Fibroblast of the aortic adventitia (primary cell): ENCODE measurements around the gene NOC3L. TPM values are rescaled to one million over a fixed set of nuclear protein-coding genes. Genes with fewer than 3 reads are reported as not detected.

Experiments used
- DNase-seq: peaks from one replicate; pipeline ENCODE4 v3.0.0-alpha.2; 2010; ENCODE audit warnings: low read depth
- H3K4me3 ChIP-seq: 2 replicates; pipeline ENCODE4 v1.5.1; 2011; ENCODE audit warnings: low read depth, mild to moderate bottlenecking, control low read depth, low read length, moderate library complexity
- total RNA-seq: library from RNA; depleted of rRNA; stranded (reverse); fragments of >200 nt; gene quantifications from 2 replicates; pipeline ENCODE4 v1.2.3, GENCODE V29; 2012; ENCODE audit warnings: low replicate concordance
- TF ChIP-seq, protein P1 (sequence below): IDR thresholded peaks from 2 replicates; pipeline ENCODE4 v1.5.1; 2011; ENCODE audit warnings: mild to moderate bottlenecking, low read length, control low read depth, inconsistent platforms; ENCODE audit not compliant: insufficient read depth

The NOC3L gene
- total RNA-seq, 1 donor, result 36.4 TPM

DNA sequence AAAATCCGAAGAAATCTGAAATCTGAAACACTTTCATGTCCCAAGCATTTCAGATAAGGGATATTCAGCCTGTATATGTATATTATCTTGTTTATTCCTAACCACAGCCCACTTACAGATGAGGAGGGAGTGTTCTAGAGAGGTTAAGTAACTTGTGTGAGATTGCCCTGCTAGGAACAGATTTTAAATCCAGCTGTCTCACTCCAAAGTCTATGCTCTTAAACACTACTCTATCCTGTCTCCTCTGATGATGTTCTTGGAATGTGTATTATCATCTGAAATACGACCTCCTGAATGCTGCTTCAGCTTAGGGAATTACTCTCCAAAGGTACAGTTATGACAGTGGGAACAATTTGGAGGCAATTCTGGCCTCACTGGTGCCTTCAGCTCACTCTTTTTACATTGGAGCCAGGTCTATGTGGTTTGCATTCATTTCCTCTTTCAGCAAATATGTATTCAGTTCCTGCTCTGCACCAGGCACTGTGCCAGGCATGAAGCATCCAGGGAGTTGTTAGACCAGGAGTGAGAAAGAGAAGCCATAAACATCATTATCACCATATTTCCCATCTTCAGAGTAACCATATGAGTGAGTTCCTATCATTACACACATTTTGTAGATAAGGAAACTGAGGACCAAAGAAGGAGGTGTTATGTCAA, 70.2 kb downstream of the NOC3L start:
- peak; percentile 85 for DNase-seq
- H3K4me3 ChIP-seq, result no peak overlapping the region
- TF ChIP-seq, protein P1, sequence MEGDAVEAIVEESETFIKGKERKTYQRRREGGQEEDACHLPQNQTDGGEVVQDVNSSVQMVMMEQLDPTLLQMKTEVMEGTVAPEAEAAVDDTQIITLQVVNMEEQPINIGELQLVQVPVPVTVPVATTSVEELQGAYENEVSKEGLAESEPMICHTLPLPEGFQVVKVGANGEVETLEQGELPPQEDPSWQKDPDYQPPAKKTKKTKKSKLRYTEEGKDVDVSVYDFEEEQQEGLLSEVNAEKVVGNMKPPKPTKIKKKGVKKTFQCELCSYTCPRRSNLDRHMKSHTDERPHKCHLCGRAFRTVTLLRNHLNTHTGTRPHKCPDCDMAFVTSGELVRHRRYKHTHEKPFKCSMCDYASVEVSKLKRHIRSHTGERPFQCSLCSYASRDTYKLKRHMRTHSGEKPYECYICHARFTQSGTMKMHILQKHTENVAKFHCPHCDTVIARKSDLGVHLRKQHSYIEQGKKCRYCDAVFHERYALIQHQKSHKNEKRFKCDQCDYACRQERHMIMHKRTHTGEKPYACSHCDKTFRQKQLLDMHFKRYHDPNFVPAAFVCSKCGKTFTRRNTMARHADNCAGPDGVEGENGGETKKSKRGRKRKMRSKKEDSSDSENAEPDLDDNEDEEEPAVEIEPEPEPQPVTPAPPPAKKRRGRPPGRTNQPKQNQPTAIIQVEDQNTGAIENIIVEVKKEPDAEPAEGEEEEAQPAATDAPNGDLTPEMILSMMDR, result no peak

- no peak for DNase-seq
- no peak overlapping the region for H3K4me3 ChIP-seq
- TF ChIP-seq, protein P1, result no peak
These were observed 74.2 kb downstream of the NOC3L start for GRCh38 chr10:94288361-94289101.

GRCh38 chr10:94287336-94287735, 75.4 kb downstream of the NOC3L start:
- TF ChIP-seq, protein P1, result no peak
- peak; percentile 6 for DNase-seq
- no peak overlapping the region for H3K4me3 ChIP-seq

- DNase-seq, result peak; percentile 16
- TF ChIP-seq, protein P1, result no peak
- no peak overlapping the region for H3K4me3 ChIP-seq
These were observed 75.8 kb downstream of the NOC3L start for GRCh38 chr10:94286901-94287300.

DNA sequence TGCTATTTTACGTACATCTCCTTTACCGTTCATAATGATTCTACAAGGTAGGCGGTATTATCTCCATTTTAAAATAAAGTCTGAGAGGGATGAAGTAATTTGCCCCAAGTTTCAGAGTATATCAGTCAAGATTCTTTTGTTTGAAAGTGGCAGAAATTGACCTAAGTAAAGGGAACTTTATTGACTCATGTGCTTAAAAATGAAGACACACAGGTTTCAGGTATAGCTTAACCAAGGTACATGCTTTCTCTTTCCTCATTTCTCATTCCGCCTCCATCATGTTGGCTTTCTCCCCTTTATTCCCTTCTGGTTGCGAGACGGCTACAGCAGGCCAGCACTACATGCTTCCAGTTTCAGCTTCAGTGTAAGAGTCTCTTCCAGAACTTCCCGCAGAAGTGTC, 77.5 kb downstream of the NOC3L start:
- DNase-seq, result no peak
- H3K4me3 ChIP-seq, result no peak overlapping the region
- TF ChIP-seq, protein P1, result no peak

Other genes with a start within 250 kb of the NOC3L start
- 11.8 and 16.5 TPM in 2 replicates for gene TBC1D12, start 39.6 kb upstream of the NOC3L start, total RNA-seq
- 19.7 and 139 TPM in 2 replicates for gene HELLS, start 182.8 kb upstream of the NOC3L start, total RNA-seq